ENCODE results near the gene NSD1. TPM values are rescaled to one million over a fixed set of nuclear protein-coding genes. Genes with fewer than 3 reads are reported as not detected.

NSD1 gene
- total RNA-seq, 2 donors from 2014 or later, result 150 to 190 TPM

DNA sequence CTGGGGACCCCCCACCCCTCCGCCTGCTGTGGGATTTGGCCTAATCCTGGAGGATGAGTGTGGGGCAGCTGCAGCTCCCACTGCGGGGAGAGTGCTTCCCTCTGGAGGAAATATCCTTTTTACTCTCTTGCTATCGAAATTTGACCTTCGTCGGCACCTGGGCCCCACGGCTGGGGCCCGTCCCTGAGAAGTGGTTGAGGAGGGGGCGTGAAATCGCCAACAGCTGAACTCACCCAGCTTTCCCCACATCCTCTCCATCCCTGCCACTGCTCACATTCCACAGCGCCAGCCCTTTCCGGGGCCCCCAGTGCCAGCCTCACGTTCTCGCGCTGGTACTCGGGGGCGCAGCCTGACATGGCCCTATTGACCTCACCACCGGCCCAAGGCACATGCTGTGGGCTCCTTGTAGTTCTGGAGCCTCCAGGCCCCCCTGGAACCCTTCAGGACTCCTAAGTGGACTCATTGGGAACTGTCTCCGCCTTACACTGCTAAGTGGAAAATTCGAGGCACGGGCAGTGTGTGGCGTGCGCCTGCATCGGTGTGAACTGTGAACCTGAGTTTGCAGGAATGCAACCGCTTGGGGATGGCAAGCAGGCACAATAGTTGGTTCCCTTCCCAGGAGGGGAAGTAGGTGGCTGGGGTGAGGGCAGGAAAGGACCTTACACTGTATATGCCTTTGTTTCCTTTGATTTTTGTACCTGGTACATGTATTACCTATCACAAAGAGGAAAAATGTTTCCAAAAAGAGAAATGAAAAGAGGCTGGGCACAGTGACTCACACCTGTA, 27.7 kb upstream of the NSD1 start:
- H3K9me3 ChIP-seq (ENCODE audit: control insufficient read depth, low read length), result no peaks in the 10 kb centered on the region
- H3K4me3 ChIP-seq (ENCODE audit: low read length), result no peak overlapping the region
- Mint-ChIP-seq H3K4me3 (no peak overlapping the region), H3K9me3 (no peaks in the 10 kb centered on the region), H3K27ac (no peak overlapping the region), H3K4me1 (peaks cover 9% of the 10 kb centered on the region), H3K36me3 (ENCODE audit: low read depth) (no peaks in the 10 kb centered on the region), H3K27me3 (ENCODE audit: insufficient read depth) (no peaks in the 10 kb centered on the region)
- no peaks in the 10 kb centered on the region for H3K36me3 ChIP-seq (ENCODE audit: control insufficient read depth, insufficient read depth, low read length)
- no peak overlapping the region for H3K27ac ChIP-seq (ENCODE audit: low read depth, low read length)
- H3K9ac ChIP-seq (ENCODE audit: extremely low read depth, low read length, poor library complexity, severe bottlenecking), result no peak overlapping the region
- H3K4me1 ChIP-seq (ENCODE audit: control insufficient read depth, insufficient read depth, low read length), result no peaks in the 10 kb centered on the region
- H3K27me3 ChIP-seq (ENCODE audit: control insufficient read depth, insufficient read depth, low read length, poor library complexity, severe bottlenecking), result no peaks in the 10 kb centered on the region
- WGBS, 2 experiments (ENCODE audit: insufficient coverage in 1 of 2, insufficient read length in 1 of 2), result 86 to 89% methylated on average over 16 to 24 of the region's 24 CpGs
- TF ChIP-seq, protein P1, sequence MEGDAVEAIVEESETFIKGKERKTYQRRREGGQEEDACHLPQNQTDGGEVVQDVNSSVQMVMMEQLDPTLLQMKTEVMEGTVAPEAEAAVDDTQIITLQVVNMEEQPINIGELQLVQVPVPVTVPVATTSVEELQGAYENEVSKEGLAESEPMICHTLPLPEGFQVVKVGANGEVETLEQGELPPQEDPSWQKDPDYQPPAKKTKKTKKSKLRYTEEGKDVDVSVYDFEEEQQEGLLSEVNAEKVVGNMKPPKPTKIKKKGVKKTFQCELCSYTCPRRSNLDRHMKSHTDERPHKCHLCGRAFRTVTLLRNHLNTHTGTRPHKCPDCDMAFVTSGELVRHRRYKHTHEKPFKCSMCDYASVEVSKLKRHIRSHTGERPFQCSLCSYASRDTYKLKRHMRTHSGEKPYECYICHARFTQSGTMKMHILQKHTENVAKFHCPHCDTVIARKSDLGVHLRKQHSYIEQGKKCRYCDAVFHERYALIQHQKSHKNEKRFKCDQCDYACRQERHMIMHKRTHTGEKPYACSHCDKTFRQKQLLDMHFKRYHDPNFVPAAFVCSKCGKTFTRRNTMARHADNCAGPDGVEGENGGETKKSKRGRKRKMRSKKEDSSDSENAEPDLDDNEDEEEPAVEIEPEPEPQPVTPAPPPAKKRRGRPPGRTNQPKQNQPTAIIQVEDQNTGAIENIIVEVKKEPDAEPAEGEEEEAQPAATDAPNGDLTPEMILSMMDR (conservative IDR thresholded peaks at IDR 0.05), result no peak
- no peak for DNase-seq

DNA sequence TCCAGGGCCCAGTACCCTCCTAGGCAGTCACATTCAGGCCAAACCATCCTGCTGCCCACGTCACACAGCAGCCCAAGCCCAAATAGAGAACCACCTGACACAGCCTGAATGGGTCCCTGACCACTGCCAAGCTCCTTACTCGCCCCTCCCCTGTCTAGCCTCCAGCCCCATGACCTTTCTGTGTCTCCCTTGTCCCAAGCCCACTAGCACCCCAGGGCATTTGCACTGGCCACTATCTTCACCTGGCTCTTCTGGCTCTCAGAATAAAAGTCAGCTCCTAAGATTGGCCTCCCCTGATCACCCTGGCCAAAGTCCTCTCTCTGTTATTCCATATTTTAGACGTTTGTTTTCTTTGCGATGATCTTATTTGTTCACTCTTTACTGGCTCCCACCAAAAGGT, 26.4 kb upstream of the NSD1 start:
- Mint-ChIP-seq H3K4me1 (peaks cover 9% of the 10 kb centered on the region), H3K9me3 (no peaks in the 10 kb centered on the region), H3K4me3 (no peak overlapping the region), H3K36me3 (ENCODE audit: low read depth) (no peaks in the 10 kb centered on the region), H3K27me3 (ENCODE audit: insufficient read depth) (no peaks in the 10 kb centered on the region), H3K27ac (no peak overlapping the region)
- H3K27me3 ChIP-seq (ENCODE audit: control insufficient read depth, insufficient read depth, low read length, poor library complexity, severe bottlenecking), result no peaks in the 10 kb centered on the region
- H3K36me3 ChIP-seq (ENCODE audit: control insufficient read depth, insufficient read depth, low read length), result no peaks in the 10 kb centered on the region
- WGBS, 2 experiments (ENCODE audit: insufficient coverage in 1 of 2, insufficient read length in 1 of 2), result 91% methylated on average over 4 of the region's 4 CpGs
- H3K4me1 ChIP-seq (ENCODE audit: control insufficient read depth, insufficient read depth, low read length), result no peaks in the 10 kb centered on the region
- no peak overlapping the region for H3K9ac ChIP-seq (ENCODE audit: extremely low read depth, low read length, poor library complexity, severe bottlenecking)
- no peaks in the 10 kb centered on the region for H3K9me3 ChIP-seq (ENCODE audit: control insufficient read depth, low read length)
- no peak overlapping the region for H3K4me3 ChIP-seq (ENCODE audit: low read length)
- H3K27ac ChIP-seq (ENCODE audit: low read depth, low read length), result no peak overlapping the region
- DNase-seq, result no peak
- TF ChIP-seq, protein P1 (conservative IDR thresholded peaks at IDR 0.05), result no peak

DNA sequence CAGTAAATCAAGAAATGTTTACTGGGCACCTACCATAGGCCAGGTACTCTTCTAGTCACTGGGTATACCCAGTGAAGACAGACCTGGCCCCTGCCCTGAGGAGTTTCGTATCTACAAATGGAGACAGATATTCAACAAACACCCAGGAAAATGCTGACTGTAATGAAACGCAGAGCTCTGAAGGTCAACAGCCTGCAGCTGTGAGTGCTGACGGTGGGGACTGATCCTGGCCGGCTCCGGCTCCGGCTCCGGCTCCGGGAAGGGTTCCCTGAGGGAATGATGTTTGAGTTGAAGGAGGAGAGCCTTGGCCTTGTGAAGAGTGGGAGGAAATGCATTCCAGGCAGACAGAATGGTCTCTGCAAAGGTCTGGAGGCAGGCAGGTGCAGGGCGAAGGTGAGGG, 23.8 kb upstream of the NSD1 start:
- Mint-ChIP-seq H3K9me3 (no peaks in the 10 kb centered on the region), H3K27me3 (ENCODE audit: insufficient read depth) (no peaks in the 10 kb centered on the region), H3K27ac (no peak overlapping the region), H3K36me3 (ENCODE audit: low read depth) (no peaks in the 10 kb centered on the region), H3K4me1 (peaks cover 9% of the 10 kb centered on the region), H3K4me3 (no peak overlapping the region)
- Histone ChIP-seq H3K4me1 (ENCODE audit: control insufficient read depth, insufficient read depth, low read length) (no peaks in the 10 kb centered on the region), H3K4me3 (ENCODE audit: low read length) (no peak overlapping the region), H3K9ac (ENCODE audit: extremely low read depth, low read length, poor library complexity, severe bottlenecking) (no peak overlapping the region), H3K27ac (ENCODE audit: low read depth, low read length) (no peak overlapping the region), H3K9me3 (ENCODE audit: control insufficient read depth, low read length) (no peaks in the 10 kb centered on the region), H3K36me3 (ENCODE audit: control insufficient read depth, insufficient read depth, low read length) (no peaks in the 10 kb centered on the region), H3K27me3 (ENCODE audit: control insufficient read depth, insufficient read depth, low read length, poor library complexity, severe bottlenecking) (no peaks in the 10 kb centered on the region)
- DNase-seq, result peak; percentile 50
- 90 to 97% methylated on average over 5 to 9 of the region's 9 CpGs for WGBS, 2 experiments (ENCODE audit: insufficient coverage in 1 of 2, insufficient read length in 1 of 2)
- TF ChIP-seq, protein P1 (conservative IDR thresholded peaks at IDR 0.05), result no peak
